ENCODE measurements around the gene SLC43A2. TPM values are rescaled to one million over a fixed set of nuclear protein-coding genes. Genes with fewer than 3 reads are reported as not detected.
"Not testable (repeated sequence)": the region's sequence is repeated elsewhere in the genome, so short reads cannot be mapped to it uniquely, and the experiment has no call there.

SLC43A2 gene
- polyA plus RNA-seq, 3 donors, result 25.5 to 35.8 (median 28.1) TPM

DNA sequence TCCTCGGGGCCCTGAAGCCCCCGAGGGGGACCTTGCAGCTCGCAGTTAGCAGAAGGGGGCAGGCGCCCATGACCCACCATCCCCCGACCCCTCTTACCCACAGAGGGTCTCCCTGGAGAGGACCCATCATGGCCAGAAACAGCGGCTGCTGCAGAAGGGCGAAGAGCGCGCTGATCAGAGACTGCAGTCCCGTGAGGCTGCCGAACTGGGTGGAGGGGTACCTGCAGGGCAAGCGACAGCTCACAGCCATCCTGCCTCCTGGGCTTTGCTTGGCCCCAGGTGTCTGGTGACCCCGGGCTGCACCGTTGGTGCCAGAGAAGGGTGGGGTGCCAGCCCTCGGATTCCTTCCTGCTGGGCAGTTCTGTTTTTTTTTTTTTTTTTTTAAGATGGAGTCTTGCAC, 52.1 kb downstream of the SLC43A2 start:
- no peak for DNase-seq (ENCODE audit: extremely low read depth in 1 of 11, low read depth in 9 of 11, low spot score in 4 of 11)

- DNase-seq (ENCODE audit: extremely low read depth in 1 of 11, low read depth in 9 of 11, low spot score in 4 of 11), result no peak
Measured at GRCh38 chr17:1574697-1575471, 53.8 kb downstream of the SLC43A2 start.

DNA sequence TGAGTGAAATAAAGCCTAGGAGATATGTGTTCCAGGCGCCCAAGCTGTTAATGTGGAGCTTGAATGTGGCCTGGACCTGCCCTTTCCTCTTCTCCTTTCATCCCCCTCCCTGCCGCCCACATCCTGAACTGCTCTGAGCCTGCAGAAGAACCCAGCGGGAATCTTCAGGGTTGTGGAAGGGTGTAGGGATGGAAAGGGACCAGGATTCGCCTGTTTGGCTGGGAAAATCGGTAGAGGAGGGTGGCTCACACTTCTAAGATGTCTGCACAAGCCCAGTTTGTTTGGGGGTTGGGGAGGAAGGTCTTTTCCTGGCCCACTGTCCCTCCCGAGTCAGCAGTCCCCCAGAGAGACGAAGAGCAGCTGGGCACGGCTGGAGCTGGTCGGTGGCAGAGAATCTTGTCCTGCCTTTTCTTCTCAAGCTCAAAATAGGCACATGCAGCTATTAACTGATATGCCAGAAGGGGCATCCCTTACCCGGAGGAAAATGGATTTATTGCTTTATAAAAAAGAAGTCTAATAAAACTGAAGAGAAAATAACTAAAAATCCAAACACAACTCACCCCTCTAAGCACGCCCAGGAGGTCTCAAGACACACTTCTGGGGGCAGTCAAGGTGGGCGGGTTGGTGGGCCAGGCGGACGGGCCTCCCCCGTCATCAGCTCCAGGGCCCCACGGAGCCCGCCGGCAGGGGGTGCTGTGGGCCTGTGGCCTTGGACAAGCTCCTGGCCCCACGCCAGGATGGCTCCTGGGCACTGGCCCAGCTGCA, 54.5 kb downstream of the SLC43A2 start:
- DNase-seq (ENCODE audit: extremely low read depth in 1 of 11, low read depth in 9 of 11, low spot score in 4 of 11), result peak in 7 of 11 donors; percentile 53 to 81 (median 78)

GRCh38 chr17:1572646-1573045, 56.0 kb downstream of the SLC43A2 start:
- DNase-seq (ENCODE audit: extremely low read depth in 1 of 11, low read depth in 9 of 11, low spot score in 4 of 11), result not testable (repeated sequence)

GRCh38 chr17:1571341-1571704, 57.3 kb downstream of the SLC43A2 start:
- DNase-seq (ENCODE audit: extremely low read depth in 1 of 11, low read depth in 9 of 11, low spot score in 4 of 11), result no peak

DNA sequence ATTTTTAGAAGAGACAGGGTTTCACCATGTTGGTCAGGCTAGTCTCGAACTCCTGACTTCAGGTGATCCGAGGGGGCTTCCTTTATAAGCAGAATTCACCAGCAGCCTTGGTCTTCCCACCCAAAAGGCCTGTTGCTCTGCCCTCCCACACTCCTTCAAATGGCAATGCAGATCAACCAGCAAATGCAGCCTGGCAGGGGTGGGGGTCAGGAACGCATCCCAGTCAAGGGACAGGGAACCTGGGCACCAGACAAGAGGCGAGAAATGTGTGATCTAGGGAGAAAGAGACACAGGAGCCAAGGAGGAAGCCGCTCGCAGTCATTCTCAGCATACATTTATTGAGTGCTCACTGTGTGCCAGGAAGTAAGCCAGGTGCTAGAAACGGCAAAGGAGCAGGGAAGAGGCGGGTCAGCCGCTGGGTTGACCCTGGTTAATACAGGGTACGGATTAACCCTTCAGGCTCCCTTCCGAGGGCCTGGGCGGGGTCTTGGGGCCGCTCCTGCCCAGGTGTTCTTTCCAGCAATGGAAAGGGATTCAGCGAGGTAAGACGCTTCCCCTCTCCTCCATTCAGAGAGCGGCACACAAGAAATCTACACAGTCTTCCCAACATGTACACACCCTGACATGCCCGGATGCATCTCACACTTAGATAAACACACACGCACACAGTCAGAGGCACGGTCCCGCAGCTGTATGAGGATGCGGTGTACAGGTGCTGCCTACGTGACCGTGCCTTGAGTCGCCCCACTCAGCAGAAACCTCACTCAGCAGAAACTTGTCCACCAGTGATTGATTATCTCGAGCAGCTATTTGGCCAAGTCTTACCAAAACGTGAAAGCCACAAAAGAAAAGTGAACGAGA, 59.5 kb downstream of the SLC43A2 start:
- no peak for DNase-seq (ENCODE audit: extremely low read depth in 1 of 11, low read depth in 9 of 11, low spot score in 4 of 11)

GRCh38 chr17:1566505-1567199, 62.0 kb downstream of the SLC43A2 start:
- no peak for DNase-seq (ENCODE audit: extremely low read depth in 1 of 11, low read depth in 9 of 11, low spot score in 4 of 11)

- DNase-seq (ENCODE audit: extremely low read depth in 1 of 11, low read depth in 9 of 11, low spot score in 4 of 11), result no peak
Measured at GRCh38 chr17:1565877-1566276, 62.8 kb downstream of the SLC43A2 start.

DNA sequence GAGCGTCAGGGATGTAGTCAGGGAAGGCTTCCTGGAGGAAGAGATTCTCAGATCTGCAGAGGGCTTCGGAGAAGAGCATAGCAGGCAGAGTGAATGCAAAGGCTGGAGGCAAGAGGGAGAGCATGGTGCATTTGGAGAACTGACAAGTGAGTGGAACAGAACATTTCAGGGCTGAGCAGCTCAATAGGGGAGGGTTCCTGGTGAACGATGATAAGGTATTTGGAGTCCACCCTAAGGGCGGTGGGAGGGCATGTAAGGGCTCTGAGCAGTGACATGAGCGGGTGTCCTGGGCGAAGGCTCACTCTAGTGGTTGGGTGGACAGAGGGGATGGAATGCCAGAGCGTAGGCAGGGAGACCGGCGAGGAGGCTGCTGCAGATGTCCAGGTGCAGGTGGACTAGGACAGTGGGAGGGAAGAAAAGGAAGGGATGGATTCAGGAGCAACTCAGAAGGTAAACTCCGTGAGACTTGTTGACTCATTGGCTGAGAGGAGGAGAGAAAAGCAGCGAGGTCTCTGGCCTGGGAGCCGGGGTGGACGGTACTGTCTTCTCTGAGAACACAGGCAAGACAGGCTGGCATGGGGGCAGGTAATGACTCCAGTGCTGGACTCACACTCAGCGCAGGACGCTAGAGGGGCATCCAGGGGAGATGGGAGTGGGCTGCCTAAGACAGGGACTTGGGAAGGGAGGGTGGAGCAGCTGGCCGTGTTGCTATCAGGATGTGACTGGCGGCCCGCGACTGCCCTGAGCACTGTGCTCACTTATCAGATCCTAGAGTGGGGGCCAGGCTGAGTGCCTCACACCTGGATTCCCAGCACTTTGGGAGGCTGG, 64.6 kb downstream of the SLC43A2 start:
- no peak for DNase-seq (ENCODE audit: extremely low read depth in 1 of 11, low read depth in 9 of 11, low spot score in 4 of 11)

DNA sequence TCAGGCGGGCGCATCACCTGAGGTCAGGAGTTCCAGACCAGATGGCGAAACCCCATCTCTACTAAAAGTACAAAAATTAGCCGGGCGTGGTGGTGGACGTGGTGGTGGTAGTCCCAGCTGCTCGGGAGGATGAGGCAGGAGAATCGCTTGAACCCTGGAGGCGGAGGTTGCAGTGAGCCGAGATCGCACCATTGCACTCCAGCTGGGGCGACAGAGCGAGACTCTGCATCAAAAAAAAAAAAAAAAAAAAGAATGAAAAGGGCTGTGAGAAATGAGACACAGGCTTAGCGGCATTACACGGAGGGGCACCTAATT, 65.2 kb downstream of the SLC43A2 start:
- DNase-seq (ENCODE audit: extremely low read depth in 1 of 11, low read depth in 9 of 11, low spot score in 4 of 11), result not testable (repeated sequence)

DNA sequence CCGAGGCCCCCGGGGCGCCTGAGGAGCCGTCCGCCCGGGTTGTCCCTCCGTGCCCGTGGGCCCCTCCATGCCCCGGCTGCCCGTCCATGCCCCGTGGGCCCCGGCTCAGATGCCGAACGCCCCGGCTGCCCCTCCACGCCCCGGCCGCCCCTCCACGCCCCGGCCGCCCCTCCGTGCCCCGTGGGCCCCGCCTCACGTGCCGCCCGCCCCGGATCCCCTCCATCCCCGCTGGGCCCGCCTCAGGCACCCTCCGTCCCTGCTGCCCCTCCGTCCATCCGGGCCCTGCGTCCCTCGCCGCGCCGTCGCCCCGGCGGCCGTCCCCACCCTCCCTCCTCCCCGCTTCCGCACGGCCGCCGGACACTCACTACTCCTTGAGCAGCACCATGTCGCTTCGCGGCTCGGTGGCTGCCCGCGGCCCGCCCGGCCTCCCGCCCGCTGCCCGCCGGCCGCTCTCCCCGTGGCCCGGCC, 66.4 kb downstream of the SLC43A2 start:
- DNase-seq (ENCODE audit: extremely low read depth in 1 of 11, low read depth in 9 of 11, low spot score in 4 of 11), result no peak

GRCh38 chr17:1561420-1562175, 67.0 kb downstream of the SLC43A2 start:
- no peak for DNase-seq (ENCODE audit: extremely low read depth in 1 of 11, low read depth in 9 of 11, low spot score in 4 of 11)

DNA sequence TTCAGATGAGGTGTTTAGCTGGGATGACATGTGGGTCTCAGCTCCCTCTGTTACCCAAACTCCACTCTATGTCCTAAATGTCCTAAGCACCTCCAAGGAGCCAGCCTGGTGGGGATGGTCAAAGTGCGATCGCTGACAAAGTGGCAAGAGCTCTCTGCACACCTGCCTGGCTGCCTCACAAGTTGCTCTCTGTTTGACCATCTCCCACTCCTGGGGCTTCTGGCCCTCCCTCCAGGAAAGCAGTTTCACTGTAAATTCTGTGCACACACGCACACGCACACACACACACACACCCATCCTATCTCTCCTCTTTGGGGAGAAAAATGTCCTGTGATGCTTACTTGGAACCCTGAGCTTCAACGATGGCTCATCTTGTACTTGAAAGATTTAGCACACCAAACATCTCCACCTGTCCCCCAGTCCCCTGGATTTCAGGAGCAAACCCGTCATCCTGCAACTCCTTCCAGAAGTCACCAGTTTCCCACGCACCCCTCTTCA, 67.7 kb downstream of the SLC43A2 start:
- DNase-seq (ENCODE audit: extremely low read depth in 1 of 11, low read depth in 9 of 11, low spot score in 4 of 11), result no peak

- DNase-seq (ENCODE audit: extremely low read depth in 1 of 11, low read depth in 9 of 11, low spot score in 4 of 11), result no peak
Measured at GRCh38 chr17:1560101-1560857, 68.4 kb downstream of the SLC43A2 start.

DNA sequence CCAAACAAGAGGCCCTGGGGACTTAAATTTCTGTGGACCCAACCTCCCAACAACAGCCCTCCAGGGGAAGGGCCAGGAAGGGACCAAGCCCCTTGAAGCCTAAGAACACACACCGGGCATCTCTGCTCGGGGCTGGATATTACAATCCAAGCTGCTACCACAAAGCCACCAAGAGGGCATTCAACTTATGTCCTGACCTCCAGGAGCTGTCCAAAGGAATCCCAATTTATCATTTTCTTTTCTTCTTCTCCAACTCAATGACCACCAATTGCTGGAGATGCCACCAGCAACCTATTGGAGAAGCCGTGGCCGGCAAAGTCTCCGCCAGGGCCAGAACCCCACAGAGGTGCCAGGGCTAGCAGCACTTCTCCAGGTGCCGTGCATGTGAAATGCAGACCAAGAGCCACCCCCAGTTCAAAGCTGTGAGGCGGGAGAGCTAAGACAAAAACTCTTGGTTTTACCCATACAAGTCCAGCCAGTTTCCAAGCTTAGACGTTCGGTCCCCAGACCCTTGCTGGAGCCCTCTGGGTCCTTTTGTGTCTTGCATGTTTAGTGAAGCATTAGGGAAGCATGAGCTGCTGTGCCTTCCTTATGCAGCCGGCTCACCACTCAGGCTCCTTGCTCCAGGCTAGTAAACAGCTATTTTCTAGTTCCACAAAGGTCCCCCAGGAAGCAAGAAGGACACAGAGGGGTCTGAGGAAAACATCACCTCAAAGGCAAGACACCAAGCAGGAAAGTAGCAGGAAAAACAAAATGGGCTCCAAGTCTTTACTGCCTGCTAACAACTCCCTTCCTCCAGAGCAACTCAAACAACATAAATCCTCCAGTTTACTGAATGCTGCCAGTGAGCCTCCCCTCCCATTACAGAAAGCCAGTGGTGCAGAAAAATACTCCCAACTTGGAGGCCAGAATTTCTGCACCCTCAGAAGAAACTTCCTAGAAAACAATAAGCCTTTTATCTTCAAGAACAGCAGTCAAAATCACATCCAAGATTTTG, 69.3 kb downstream of the SLC43A2 start:
- no peak for DNase-seq (ENCODE audit: extremely low read depth in 1 of 11, low read depth in 9 of 11, low spot score in 4 of 11)

GRCh38 chr17:1558401-1558800, 70.2 kb downstream of the SLC43A2 start:
- no peak for DNase-seq (ENCODE audit: extremely low read depth in 1 of 11, low read depth in 9 of 11, low spot score in 4 of 11)
